Heart left ventricle (tissue), 16 donors: ENCODE data around the gene TPRA1. TPM values are rescaled to one million over a fixed set of nuclear protein-coding genes. Genes with fewer than 3 reads are reported as not detected.

ENCODE experiments used
- ATAC-seq, 4 donors: fragments of 200-7000 bp; cut with Tn5 transposase; one replicate each; pipeline ENCODE4 v1.9.1; 2020 to 2022; ENCODE audit warnings: moderate library complexity in 4 of 4, mild to moderate bottlenecking in 3 of 4, moderate number of reproducible peaks in 1 of 4
- DNase-seq, 5 donors: peaks; one replicate each; pipeline ENCODE4 v3.0.0-alpha.2; 2020
- H3K27ac ChIP-seq, 12 donors: fragments of 200-600 bp; sonication (generic) in 4 of 12; one replicate each; pipeline versions ENCODE4 v1.5.0 to v1.8.0; 2016 to 2022; ENCODE audit warnings: mild to moderate bottlenecking in 2 of 12
- H3K27me3 ChIP-seq, 9 donors: fragments of 200-600 bp; sonication (generic) in 2 of 9; one replicate each; pipeline versions ENCODE4 v1.5.1 to v1.8.0; 2016 to 2022; ENCODE audit warnings: mild to moderate bottlenecking in 3 of 9
- H3K36me3 ChIP-seq, 9 donors: fragments of 200-600 bp; sonication (generic) in 2 of 9; one replicate each; pipeline versions ENCODE4 v1.5.0 to v1.8.0; 2018 to 2022; ENCODE audit warnings: mild to moderate bottlenecking in 2 of 9
- H3K4me1 ChIP-seq, 12 donors: fragments of 200-600 bp; sonication (generic) in 4 of 12; one replicate each; pipeline versions ENCODE4 v1.5.0 to v1.8.0; 2016 to 2022; ENCODE audit warnings: mild to moderate bottlenecking in 3 of 12
- H3K4me3 ChIP-seq, 12 donors: fragments of 200-600 bp; sonication (generic) in 4 of 12; one replicate each; pipeline versions ENCODE4 v1.5.0 to v1.8.0; 2017 to 2022; ENCODE audit warnings: mild to moderate bottlenecking in 9 of 12, moderate library complexity in 4 of 12
- H3K9me3 ChIP-seq, 12 donors: fragments of 200-600 bp; sonication (generic) in 4 of 12; one replicate each; pipeline versions ENCODE4 v1.5.0 to v1.8.0; 2016 to 2022; ENCODE audit warnings: mild to moderate bottlenecking in 1 of 12
- CTCF ChIP-seq, 12 donors: fragments of 200-600 bp; sonication (generic) in 4 of 12; IDR thresholded peaks; one replicate each; pipeline versions ENCODE4 v1.5.0 to v1.8.0; 2018 to 2022; ENCODE audit warnings: antibody characterized with exemption in 12 of 12, mild to moderate bottlenecking in 5 of 12
- POLR2A ChIP-seq, 2 donors: fragments of 450-650 bp; IDR thresholded peaks; one replicate each; pipeline ENCODE4 v1.6.1; 2017; ENCODE audit warnings: antibody characterized with exemption in 2 of 2, mild to moderate bottlenecking in 2 of 2, moderate library complexity in 2 of 2
- WGBS, 4 donors: extraction: QIAGEN DNeasy Blood & Tissue Kit in 2 of 4; methylation state at CpG; one replicate each; pipeline versions ENCODE4 v1.1.5 to v1.1.7; 2013 to 2018; 5-methylcytosine and 5-hydroxymethylcytosine counted together
- intact Hi-C, 10 donors: fragments of 100-400 bp; cut with DNase I; formaldehyde crosslinking; loops; one replicate each; pipeline versions ENCODE4 v1.11.1 to v1.14.2; 2022
- polyA plus RNA-seq, 2 donors: library from polyadenylated mRNA; stranded (reverse); fragments of 200-250 nt; gene quantifications; one replicate each; pipeline ENCODE4 v1.2.3, GENCODE V29; 2013
- total RNA-seq, 9 donors: library from RNA; depleted of rRNA in 2 of 9; stranded (reverse); fragments of >200 nt in 2 of 9; fragmentation: NEBNext Ultra II Directional in 3 of 9; extraction: Animal tissue kit (Norgen Biotek cat#: 25700) in 3 of 9; gene quantifications; one replicate each; pipeline versions ENCODE4 v1.1.0 to v1.2.4, GENCODE V29; 2016 to 2023
- donor health status: ischemic (EF 13 %, LVEDD 7.1; RV severe dilation, severe dysfunction).
- donor health status: healthy with polysubstance abuse.
- donor health status: DM: no; HTN: yes; CAD: no.
- donor health status: DM: no; HTN: no; CAD: no.
- donor health status: ischemic (EF 25% LVEDD 6.9; RV normal size, moderate dysfunction).
- donor health status: ischemic (EF 25% LVEDD 5.7; RV mildly dilated, moderate dysfunction).
- donor health status: healthy.
- donor health status: DM: yes; HTN: yes; CAD: no.
- donor health status: ischemic (EF 35%, LVEDD 5.7; RV mildly dilated, moderate dysfunction).
- donor health status: nonischemic (EF 11% LVEDD 7.7; RV severe dilation, severe dysfunction).
- donor health status: DM: yes; HTN: yes; CAD: no.
- donor health status: PGD.
- donor health status: ischemic (EF 29% LVEDD 5.4; RV normal size, mild dysfunction).
- donor health status: nonischemic (EF 23%, LVEDD 6.1; RV moderate dilation, normal function).

TPRA1 gene
- total and polyA plus RNA-seq, 11 donors: 13.4 to 29.0 (median 20.4) TPM

GRCh38 chr3:127573912-127574311, 16.6 kb downstream of the TPRA1 start:
- Histone ChIP-seq H3K4me1 (peaks cover 0 to 20% (median 7%) of the 10 kb centered on the region in 12 donors), H3K27me3 (no peaks in the 10 kb centered on the region), H3K36me3 (peaks cover 6 to 68% (median 55%) of the 10 kb centered on the region in 9 donors), H3K9me3 (no peaks in the 10 kb centered on the region), H3K27ac (no peak overlapping the region), H3K4me3 (no peak overlapping the region)
- TF ChIP-seq POLR2A (IDR thresholded peaks at IDR 0.05) (no peak), CTCF (IDR thresholded peaks at IDR 0.05) (no peak)
- ATAC-seq (no peak), DNase-seq (peak in 1 of 5 donors; percentile 41)
- 80 to 100% (median 86%) methylated on average over 3 to 5 of the region's 5 CpGs for WGBS, 4 donors
- intact Hi-C loops: loop anchor here in 5 of 10 donors (10.0 kb wide), 3 partner anchors 251 to 401 kb away; partner anchors contain the start of gene MGLL (in 1 of the 5)

DNA sequence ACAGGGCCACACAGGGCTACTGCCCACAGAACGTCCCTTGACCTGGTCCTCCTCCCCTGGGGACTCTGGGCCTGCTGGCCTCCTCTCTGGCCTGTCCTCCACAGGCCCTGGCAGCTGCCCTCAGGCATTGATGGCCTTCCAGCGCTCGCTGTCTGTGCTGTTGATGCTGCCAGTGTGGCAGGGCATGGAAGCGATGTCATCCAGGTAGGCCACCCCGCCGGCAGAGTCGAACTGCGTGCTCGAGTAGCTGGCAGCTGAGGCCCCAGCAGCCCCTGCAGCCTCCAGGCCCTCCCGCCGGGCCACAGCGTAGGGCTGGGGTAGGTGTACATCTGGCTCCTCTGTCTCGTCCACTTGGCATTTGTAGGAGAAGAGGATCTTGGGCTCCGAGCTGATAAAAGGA, 17.1 kb downstream of the TPRA1 start:
- Histone ChIP-seq H3K27me3 (no peaks in the 10 kb centered on the region), H3K4me3 (no peak overlapping the region), H3K9me3 (no peaks in the 10 kb centered on the region), H3K36me3 (peaks cover 6 to 64% (median 54%) of the 10 kb centered on the region in 9 donors), H3K4me1 (peaks cover 0 to 20% (median 7%) of the 10 kb centered on the region in 12 donors), H3K27ac (no peak overlapping the region)
- WGBS, 4 donors: 93 to 96% (median 94%) methylated on average over 2 to 14 of the region's 14 CpGs
- peak in 1 of 5 donors; percentile 50 for DNase-seq
- intact Hi-C loops: loop anchor here in 5 of 10 donors (10.0 kb wide), 3 partner anchors 251 to 401 kb away; partner anchors contain the start of gene MGLL (in 1 of the 5)
- TF ChIP-seq CTCF (IDR thresholded peaks at IDR 0.05): no peak
- TF ChIP-seq POLR2A (IDR thresholded peaks at IDR 0.05): no peak
- no peak for ATAC-seq

- 75 to 95% (median 89%) methylated on average over 2 to 3 of the region's 3 CpGs for WGBS, 4 donors
- no peaks in the 10 kb centered on the region for H3K9me3 ChIP-seq
- DNase-seq (peak in 1 of 5 donors; percentile 51), ATAC-seq (no peak)
- intact Hi-C loops: loop anchor here in 5 of 10 donors (10.0 kb wide), 3 partner anchors 252 to 402 kb away; partner anchors contain the start of gene MGLL (in 1 of the 5)
- H3K27me3 ChIP-seq: no peaks in the 10 kb centered on the region
- H3K4me1 ChIP-seq: peaks cover 0 to 20% (median 7%) of the 10 kb centered on the region in 12 donors
- no peak overlapping the region for H3K4me3 ChIP-seq
- H3K27ac ChIP-seq: no peak overlapping the region
- TF ChIP-seq CTCF (IDR thresholded peaks at IDR 0.05) (no peak), POLR2A (IDR thresholded peaks at IDR 0.05) (no peak)
- H3K36me3 ChIP-seq: peaks cover 6 to 60% (median 50%) of the 10 kb centered on the region in 9 donors
Observed at GRCh38 chr3:127572735-127573134, 17.8 kb downstream of the TPRA1 start.

DNA sequence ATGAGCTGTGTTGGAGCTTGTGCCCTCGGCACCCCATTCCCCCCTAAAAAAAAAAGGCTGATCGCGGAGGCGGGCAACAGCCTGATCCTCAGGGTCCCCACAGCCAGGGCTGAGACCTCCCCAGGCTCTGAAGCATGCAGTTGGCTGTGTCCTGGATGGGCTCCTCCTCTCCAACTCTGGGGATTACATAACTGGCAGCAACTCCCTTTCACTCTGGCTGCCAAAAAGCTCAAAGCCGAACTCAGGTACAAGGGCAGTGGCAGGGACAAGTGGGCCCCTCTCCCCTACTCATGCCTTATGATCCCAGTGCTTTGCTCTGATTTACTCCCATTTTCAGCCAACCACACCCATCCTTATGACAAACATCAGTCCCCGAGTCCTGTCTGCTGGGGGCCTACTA, 18.3 kb downstream of the TPRA1 start:
- peak in 1 of 5 donors; percentile 20 for DNase-seq
- intact Hi-C loops: loop anchor here in 5 of 10 donors (10.0 kb wide), 3 partner anchors 253 to 403 kb away; partner anchors contain the start of gene MGLL (in 1 of the 5)
- Histone ChIP-seq H3K4me1 (peaks cover 0 to 20% (median 7%) of the 10 kb centered on the region in 12 donors), H3K4me3 (no peak overlapping the region), H3K36me3 (peaks cover 6 to 59% (median 46%) of the 10 kb centered on the region in 9 donors), H3K9me3 (no peaks in the 10 kb centered on the region), H3K27me3 (no peaks in the 10 kb centered on the region), H3K27ac (no peak overlapping the region)
- TF ChIP-seq POLR2A (IDR thresholded peaks at IDR 0.05) (no peak), CTCF (IDR thresholded peaks at IDR 0.05) (no peak)
- peak in 1 of 4 donors; percentile 19 for ATAC-seq
- WGBS, 4 donors: 72 to 85% (median 79%) methylated on average over 6 of the region's 6 CpGs
